GM12801 (cell line): Measurements from ENCODE around the gene ACBD7.

ENCODE experiments used
- TF ChIP-seq, protein P1 (sequence below): IDR thresholded peaks from one replicate; pipeline ENCODE4 v1.5.1; 2011; ENCODE audit warnings: control low read depth; ENCODE audit not compliant: insufficient read length; ENCODE audit errors: extremely low read depth

The ACBD7 gene

GRCh38 chr10:15123749-15124184, 35.2 kb upstream of the ACBD7 start:
- TF ChIP-seq, protein P1, sequence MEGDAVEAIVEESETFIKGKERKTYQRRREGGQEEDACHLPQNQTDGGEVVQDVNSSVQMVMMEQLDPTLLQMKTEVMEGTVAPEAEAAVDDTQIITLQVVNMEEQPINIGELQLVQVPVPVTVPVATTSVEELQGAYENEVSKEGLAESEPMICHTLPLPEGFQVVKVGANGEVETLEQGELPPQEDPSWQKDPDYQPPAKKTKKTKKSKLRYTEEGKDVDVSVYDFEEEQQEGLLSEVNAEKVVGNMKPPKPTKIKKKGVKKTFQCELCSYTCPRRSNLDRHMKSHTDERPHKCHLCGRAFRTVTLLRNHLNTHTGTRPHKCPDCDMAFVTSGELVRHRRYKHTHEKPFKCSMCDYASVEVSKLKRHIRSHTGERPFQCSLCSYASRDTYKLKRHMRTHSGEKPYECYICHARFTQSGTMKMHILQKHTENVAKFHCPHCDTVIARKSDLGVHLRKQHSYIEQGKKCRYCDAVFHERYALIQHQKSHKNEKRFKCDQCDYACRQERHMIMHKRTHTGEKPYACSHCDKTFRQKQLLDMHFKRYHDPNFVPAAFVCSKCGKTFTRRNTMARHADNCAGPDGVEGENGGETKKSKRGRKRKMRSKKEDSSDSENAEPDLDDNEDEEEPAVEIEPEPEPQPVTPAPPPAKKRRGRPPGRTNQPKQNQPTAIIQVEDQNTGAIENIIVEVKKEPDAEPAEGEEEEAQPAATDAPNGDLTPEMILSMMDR = no peak

- TF ChIP-seq, protein P1 = no peak
These were observed 34.0 kb upstream of the ACBD7 start for GRCh38 chr10:15122477-15123030.

GRCh38 chr10:15121707-15122106, 33.1 kb upstream of the ACBD7 start:
- TF ChIP-seq, protein P1 = no peak

GRCh38 chr10:15120523-15120922, 31.9 kb upstream of the ACBD7 start:
- TF ChIP-seq, protein P1 = no peak

- TF ChIP-seq, protein P1 = no peak
These were observed 30.0 kb upstream of the ACBD7 start for GRCh38 chr10:15118615-15119014.

DNA sequence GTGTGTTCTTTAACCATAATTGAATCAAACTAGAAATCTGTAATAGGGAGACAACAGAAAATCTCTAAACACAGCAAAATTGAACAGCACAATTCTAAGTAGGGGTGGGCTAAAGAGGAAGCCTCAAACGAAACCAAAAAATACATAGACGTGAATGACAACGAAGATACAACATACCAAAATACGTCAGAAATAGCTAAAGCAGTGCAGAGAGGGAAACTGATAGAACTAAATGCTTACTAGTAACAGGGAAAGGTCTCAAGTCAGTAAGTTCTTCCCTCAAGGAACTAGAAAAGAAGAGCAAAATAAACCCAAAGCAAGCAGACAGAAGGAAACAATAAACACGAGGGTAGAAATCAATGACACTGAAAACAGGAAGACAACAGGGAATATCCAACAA, 27.6 kb upstream of the ACBD7 start:
- TF ChIP-seq, protein P1 = no peak

DNA sequence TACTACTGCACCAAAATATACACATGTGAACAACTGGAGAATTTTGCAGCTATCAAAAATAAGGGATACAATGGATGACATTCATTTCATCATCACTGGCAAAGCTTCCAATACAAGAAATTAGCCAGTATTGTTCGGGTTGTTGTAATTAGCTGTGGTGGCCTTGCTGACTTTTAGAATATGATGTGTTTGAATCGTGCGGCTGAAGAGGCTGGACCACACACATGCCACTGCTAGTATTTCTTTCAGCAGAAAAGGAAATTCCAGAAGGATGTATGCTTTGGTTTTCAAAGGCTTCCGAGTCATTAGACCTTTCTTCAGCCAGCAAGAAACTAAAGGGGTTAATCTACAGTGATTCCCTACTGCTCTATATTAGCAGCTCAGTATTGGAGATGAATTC, 25.2 kb upstream of the ACBD7 start:
- TF ChIP-seq, protein P1 = no peak
